Activated gamma-delta T cell treated with anti-CD3 and anti-CD28 coated beads, Interleukin-2, amount 50 U/mL, for 16 hours (primary cell): ENCODE measurements around the gene TBL3.

ENCODE experiments used
- DNase-seq: peaks from one replicate; pipeline ENCODE4 v3.0.0-alpha.2; 2020; ENCODE audit warnings: low read depth

TBL3 gene

DNA sequence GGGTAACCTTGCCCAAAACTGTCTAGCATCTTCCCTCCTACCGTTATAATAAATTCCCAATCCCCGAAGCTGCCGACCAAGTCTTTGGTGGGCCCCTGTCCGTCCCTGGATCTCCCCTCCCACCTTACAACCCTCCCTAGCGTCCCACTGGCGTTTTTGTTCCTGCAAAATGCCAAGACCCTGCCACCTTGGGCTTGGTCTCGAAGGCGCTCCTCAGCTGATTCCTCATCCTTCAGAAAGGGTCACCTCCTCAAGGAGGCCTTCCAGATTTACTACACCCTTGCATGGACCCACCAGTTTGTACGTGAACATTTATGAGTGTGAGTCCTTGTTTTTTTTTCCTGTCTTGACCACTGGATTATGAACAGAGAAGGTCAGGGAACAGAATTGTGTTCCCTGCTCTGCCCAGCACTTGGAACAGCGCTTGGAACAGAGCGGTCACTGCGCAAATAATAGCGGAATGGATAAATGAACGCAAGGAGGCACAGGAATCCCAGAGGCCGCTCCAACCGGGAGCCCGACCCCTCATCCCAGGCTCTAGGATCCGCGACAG is 11.2 kb downstream of the TBL3 start:
- DNase-seq, result no peak

DNA sequence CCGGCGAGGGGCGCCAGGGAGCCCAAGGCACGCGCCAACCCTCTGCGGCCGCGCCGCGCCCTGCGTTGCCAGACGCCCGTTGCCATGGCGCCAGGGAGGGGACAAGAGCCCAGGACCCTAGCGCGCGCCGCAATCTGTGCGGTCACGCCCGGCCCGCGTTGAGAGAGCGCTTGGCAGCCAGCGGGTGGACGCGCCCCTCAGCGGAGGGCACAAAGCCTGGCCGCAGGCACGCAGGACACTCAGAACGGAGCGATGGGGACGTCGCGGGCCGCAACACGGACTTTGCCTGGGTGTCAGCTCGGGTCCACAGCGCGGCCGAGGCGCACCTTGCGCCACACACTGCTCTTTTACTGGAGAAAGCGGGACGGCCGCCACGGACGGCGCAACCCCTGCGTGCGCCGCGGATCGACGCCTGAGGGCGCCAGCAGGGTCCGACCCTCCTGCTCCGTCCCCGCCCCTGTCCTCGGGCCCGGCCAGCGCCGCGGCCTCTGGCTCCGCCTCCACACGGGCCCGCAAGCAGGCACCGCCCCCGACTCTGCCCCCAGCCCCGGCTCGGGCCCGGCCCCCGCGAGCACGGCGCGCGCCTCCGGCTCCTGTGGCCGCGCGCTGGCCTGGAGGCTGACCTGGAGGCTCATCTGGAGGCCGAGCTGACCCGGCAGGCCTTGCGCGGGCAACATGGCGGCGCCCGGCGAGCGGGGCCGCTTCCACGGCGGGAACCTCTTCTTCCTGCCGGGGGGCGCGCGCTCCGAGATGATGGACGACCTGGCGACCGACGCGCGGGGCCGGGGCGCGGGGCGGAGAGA is 11.9 kb downstream of the TBL3 start, which contains the start of gene GFER:
Gene GFER, plus strand, starts transcription at position 650 of the 803 bp plus-strand sequence. Its CDS starts 26 bp downstream, at position 676.
- no peak for DNase-seq

DNA sequence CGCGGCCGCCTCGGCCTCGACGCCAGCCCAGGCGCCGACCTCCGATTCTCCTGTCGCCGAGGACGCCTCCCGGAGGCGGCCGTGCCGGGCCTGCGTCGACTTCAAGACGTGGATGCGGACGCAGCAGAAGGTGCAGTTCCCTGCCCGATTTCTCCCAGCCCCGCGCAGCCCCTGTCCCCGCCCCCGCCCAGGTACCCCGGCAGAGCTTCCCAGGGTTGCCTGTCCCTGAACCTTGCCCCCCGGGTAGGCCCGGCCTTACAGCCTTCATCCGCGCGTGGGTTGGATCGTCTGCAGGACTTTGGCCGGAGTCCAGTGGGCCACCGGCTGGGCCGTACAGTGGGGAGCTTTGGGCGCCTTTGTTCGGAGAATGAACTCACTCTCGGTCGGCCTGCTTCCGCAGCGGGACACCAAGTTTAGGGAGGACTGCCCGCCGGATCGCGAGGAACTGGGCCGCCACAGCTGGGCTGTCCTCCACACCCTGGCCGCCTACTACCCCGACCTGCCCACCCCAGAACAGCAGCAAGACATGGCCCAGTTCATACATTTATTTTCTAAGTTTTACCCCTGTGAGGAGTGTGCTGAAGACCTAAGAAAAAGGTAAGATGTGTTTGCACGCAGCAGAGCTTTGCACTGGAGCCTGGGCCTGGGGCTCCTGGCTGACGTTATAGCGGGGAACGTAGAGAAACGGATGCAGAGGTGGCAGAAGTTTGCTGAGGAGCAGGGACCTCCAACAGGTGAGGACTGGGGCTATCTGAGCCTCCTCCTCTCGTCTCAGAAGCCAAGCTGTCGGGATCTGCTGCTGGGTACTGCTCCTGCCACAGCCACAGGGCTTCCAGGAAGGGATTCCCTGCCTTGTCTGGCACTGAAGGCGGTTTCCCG is 12.7 kb downstream of the TBL3 start:
- DNase-seq, result no peak

DNA sequence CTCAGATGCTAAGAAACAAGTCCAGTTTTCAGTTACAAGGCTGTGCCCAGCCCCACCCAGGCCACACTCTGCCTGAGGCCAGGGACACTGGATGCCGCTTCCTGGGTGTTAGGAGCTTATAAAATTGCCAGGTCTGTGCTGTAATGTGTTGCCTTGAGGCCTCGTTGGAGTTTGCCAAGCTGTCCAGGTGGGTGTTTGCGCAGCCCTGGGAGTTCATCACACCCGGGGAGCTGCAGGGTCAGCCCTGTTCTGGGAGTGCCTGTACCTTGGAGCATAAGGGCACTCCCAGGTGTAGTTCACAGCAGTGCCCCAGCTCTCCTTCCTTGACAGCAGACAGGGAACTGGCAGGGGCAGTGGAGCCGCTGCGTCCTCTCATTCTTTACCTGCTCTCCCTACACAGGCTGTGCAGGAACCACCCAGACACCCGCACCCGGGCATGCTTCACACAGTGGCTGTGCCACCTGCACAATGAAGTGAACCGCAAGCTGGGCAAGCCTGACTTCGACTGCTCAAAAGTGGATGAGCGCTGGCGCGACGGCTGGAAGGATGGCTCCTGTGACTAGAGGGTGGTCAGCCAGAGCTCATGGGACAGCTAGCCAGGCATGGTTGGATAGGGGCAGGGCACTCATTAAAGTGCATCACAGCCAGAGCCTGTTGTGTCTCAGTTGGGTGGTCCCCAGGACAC is 13.8 kb downstream of the TBL3 start:
- no peak for DNase-seq

DNA sequence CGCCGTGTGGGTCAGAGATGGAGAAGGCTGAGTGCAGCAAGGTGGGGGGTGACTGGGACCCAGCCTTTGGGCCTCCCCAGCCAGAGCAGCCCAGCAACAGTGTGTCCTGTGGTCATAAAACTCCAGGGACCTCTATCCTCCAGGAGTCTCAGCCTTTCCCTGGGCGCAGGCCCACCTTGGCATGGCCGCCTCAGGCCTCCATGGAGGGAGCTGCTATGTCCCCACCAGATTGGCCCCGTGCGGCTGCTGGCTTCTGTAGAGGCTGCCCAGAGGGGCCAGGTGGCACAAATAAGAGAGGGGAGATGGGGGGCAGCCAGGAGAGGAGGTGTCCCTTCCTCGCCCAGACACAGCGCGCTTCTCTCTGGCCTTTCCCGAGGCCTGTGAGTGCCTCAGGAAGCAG is 15.3 kb downstream of the TBL3 start:
- DNase-seq, result no peak

DNA sequence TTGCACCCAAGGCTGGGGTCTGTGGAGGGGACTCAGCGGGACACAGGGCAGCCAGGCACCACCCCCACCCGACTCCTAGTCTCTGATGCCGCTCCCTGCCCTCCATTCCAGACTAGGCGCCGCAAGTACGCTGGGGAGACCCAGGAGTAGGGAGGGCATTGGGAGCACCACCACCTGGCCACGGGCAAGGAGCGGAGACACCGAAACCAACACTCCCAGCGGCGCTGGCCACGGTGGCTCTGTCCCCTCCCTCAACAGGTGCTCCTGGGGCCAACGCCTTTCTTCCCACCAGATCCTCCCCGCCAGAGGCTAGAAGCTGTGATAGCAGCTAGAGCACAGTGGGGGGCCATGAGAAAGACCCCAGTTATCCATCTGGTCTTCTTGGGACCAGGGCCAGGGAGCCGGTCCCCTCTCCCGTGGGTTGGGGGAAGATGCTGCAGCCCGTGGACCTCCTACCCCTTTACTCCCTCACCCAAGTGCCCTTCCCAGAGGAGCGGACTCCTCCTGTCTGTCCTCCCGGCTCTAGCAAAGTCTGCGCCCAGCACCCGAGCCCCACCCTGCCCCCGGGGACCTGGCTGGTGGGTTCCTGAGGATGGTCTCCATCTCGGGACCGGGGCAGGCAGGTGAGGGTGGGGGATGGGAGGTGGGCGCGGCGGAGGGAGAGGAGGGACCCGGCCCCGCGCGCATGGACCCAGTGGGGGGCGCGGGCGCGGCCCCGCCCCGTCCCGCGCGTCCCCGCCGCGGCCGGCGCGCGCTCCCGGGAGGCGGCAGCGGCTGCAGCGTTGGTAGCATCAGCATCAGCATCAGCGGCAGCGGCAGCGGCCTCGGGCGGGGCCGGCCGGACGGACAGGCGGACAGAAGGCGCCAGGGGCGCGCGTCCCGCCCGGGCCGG is 17.6 kb downstream of the TBL3 start, which contains the start of gene SYNGR3:
Gene SYNGR3, plus strand, starts transcription at position 762 of the 892 bp plus-strand sequence. CDS start 133 bp downstream, outside the sequence.
- no peak for DNase-seq

DNA sequence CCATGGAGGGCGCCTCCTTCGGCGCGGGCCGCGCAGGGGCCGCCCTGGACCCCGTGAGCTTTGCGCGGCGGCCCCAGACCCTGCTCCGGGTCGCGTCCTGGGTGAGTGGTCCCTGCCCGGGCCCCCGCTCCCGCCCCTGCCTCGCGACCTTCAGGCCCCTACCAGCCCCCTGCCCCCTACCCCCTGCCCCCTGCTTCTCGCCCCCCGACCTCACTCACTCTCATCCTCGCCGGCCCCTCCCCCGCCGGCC is 18.2 kb downstream of the TBL3 start:
- DNase-seq, result no peak

DNA sequence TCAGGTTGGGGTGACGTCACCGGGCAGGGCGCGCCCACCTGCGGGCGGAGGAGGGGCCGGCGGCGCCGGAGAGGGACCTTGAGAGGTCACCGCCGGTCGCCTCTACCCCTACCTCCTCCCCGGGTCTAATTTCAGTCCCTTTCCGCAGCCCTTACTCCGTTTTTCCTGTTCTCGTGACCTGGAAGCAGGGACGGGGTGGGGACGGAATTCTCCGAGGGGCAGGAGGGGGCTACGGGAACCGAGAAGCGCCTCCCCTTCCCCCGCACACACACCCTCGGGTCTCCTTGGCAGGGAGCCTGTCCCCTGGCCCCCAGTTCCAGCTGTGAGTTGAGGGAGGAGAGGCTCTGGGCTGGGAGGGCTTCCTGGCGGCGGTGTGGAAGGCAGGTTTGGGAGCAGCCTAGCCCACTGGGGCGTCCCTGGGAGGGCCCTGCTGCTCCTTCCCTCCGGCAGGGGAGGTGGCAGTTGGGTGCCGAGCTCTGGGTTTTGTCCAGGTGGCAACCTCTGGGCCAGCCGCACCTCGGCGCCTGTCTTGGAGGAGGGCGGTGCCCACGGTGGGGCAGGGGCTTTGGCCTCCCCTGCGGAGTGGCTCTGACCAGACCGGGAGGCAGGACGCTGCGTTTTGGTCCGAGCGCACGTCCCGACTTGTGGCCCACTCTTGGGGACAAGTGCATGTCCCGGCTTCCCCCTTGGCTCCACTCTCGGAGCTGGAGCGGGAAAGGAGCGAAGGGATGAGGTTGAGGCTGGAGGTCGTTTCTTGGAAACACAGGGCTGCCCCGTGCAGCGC is 18.7 kb downstream of the TBL3 start:
- DNase-seq, result no peak

DNA sequence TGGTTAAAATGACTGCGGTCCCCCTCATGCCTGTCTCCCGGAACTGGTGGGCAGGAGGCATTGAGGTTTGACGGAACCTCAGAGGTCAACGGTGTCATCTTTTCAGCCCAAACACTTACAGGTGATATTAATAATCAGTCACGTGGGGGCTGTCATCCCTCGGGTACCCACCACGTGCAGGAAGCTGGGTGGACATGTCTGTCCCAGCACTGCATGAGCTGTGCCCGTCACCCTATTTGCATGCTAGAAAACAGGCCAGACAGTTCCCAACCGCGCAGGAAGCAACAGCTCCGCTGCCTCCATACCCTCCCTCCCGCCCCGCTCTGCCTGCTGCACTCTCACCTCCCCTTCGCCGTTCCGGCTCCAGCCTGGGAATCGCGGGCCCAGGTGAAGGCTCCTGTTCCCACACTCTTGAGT is 19.3 kb downstream of the TBL3 start:
- no peak for DNase-seq

DNA sequence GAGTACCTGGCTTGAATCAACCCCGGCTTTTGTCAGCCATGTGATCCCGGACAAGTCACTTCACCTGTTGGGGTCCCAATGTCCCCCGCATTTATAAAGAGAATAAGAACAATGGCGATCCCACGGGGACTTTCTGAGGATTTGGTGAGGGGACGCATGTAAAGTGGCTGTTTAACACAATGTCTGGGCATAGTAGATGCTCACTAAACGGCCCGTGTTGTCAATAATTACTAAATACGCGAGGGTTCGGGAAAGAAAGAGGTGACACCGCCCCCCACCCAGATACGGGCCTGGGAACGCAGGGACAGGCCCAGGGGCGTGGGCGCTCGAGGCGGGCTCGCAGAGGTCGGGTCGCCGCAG is 19.7 kb downstream of the TBL3 start:
- no peak for DNase-seq

DNA sequence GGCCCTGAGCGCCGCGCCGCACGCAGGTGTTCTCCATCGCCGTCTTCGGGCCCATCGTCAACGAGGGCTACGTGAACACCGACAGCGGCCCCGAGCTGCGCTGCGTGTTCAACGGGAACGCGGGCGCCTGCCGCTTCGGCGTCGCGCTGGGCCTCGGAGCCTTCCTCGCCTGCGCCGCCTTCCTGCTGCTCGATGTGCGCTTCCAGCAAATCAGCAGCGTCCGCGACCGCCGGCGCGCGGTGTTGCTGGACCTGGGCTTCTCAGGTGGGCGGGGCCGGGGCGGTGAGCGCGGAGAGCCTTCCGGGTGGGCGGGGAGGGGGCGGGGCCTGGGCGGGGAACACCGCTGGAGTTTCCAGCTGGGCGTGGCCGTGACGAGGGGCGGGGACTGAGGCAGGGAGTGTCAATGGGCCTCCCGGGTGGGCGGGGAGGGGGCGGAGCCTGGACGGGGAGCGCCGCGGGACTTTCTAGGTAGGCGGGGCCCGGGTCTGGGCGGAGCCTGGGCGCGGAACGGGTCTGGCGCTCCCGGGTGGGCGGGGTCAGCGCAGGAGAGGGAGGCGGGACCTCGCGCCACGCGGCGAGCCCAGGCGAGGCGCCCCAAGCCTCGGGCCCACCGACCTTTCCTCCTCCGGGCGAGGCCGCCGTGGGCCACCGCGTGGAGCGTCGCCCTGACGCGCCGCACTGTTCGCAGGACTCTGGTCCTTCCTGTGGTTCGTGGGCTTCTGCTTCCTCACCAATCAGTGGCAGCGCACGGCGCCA is 20.3 kb downstream of the TBL3 start:
- peak; percentile 97 for DNase-seq

DNA sequence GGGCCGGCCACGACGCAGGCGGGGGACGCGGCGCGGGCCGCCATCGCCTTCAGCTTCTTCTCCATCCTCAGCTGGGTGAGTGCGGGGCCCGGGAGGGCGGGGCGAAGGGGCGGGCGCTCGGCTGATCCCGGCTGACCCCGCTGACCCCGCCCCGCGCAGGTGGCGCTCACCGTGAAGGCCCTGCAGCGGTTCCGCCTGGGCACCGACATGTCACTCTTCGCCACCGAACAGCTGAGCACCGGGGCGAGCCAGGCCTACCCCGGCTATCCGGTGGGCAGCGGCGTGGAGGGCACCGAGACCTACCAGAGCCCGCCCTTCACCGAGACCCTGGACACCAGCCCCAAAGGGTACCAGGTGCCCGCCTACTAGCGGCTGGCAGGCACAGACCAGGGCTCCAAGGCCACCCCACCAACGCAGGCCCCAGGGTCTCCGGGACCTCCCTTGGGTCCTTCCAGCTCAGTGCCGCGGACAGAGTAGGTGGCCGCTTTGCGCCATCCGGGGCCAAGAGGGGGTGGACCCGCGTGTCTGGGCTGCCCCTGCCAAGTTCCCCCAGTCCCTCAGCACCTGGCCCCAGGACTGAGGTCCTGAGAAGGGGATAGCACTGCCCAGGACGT is 21.0 kb downstream of the TBL3 start:
- no peak for DNase-seq

DNA sequence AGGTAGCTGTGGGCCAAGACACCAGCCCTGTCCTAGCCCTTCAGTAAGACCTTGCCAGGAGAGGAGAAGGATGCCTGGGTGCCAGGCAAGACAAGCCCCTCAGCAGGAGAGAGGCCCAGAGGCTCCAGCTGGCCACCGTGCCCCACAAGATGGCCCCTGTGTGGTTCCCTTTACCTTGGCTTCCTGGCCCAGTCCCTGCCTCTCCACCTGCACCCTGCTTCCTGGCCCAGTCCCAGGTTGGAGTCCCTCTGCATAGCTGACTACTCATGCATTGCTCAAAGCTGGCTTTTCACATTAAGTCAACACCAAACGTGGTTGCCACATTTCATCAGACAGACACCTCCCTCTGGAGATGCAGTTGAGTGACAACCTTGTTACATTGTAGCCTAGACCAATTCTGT is 21.9 kb downstream of the TBL3 start:
- no peak for DNase-seq

DNA sequence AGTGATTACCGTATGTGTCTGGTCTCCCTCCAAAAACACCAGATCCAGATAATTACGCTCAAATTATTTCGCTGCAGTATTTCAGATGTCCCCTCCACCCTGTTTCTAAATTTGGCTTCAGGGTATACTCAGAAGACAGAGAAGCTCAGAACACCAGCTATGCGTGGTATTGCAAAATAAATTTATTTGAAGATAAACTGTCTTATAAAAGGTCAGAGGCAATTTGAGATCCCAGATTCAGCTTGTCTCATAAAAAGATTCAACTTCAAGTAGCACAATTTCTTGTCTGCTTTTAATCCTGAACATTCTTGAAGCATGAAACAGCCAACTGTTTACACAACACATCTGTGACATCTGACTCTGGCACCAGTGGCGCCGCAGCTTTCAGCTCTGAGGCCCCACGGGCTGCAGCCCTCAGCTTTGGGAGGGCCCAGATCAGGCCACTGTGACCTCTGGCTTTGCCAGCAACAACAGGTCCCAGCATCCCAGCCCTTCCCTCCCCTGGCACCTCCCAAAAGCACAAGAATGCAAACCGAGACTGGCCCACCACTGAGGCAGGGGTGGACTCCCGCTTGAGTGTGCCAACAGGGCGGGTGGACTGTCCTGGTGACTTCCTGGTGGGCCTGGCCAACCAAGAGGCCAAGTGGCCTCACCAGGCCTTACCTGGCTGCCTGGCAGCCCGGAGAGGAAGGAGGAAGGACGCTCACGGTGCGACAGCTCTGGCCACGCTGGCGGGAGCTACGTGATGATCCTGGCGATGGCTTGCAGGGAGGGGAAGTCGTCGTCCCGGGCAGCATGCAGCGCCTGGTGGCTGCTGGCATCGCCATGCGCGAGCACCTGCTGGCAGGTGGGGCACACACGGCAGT is 25.9 kb downstream of the TBL3 start:
- DNase-seq, result no peak

DNA sequence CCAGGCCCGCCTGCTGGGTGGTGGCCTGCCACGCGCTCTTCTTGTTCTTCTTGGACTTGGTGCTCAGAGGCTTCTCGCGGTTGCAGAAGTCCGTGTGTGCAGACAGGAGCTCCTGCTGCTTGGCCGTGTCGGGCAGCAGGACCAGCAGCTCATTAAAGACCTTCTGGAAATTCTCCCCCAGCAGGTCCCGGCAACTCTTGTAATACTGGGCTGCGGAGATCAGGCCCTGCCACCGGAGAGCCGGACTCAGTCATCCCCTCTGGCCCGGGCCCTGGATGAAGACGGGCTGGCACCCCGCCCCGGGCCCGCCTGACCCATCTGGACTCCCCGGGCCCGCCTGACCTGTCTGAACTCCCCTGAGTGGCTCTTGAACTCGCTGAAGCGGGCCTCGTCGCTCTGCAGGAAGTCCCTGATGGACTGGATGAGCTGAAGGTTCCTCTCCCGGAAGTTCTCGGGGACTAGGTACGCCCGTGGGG is 26.5 kb downstream of the TBL3 start:
- no peak for DNase-seq

DNA sequence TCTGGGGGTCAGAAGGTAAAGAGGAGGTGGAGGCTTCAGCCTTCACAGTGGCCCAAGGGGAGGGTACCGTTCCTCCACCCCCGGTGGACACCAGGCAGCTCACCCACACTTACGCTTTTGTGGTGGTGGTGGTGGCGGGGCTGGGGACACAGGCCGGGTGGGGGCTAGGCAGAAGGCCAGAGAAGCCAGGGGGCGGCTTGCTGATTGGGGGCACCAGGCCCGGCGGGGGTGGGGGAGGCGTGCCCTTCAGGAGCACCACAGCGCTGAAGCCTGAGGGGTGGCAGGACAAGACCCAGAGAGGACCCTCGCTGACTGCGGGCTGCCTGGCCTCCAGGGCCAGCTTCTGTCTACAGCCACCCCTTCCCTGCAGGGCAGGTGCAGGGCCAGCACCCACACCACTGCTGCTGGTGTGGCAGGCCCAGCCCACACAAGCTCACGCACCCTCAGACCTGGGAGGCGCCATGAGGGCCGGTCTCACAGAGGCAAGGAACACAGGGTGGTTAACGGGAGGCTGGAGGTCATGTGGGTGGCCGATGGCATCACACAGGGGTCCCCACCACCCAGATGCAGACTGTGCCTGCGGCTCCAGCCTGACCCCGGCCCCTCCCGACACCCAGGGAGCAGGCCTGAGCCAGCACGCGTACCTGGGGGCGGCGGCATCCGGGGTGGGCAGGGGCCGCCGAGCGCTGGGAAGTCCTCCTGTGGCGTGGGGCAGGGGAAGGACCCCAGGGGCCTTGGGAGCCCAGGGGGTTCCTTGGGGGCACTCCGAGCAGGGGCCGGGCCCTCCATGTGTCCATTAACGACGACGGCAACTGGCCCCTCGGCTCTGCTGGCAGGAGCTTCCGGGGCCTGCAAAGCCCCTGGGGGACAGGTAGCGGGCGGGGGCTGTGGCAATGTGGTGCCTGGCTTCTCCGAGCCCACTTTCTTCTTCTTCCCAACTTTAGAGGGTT is 27.3 kb downstream of the TBL3 start:
- no peak for DNase-seq

DNA sequence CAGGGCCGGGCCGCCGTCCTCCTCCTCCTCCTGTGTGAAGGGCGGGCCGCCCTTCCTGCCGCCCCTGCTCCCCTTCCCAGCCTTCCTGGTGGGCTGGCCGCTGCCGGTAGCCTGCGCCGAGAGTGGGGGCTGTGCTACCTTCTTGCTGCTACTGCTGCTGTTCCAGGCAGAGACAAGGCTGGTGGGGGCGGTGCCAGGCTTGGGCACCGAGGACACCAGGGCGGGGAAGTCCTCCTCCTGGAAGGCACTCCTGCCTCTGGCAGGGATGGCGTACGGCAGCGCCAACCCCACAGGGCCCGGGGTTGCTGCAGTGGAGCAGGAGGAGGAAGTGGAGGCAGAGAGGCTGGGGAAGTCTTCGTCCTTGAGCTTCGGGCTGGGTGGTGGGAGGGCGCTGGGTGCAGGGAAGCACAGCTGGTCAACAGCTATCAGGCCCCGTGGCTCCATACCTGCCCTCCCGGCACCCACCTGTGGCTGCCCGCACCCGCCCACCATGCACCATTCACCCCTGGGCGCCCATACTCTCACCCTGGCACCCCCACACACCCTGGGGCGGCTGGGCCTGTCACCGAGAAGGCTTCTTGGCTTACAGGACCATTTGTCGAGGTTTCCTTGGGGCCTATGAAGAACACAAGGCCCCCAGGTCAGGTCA is 28.1 kb downstream of the TBL3 start:
- no peak for DNase-seq
